SK-N-MC (cell line): ENCODE results near the gene TRPM2.

Experiments
- EZH2 ChIP-seq: fragments of 200-600 bp; sonication (generic); IDR thresholded peaks from one replicate; pipeline ENCODE4 v1.6.1; 2017; ENCODE audit warnings: antibody characterized with exemption
- FOXP2 ChIP-seq: optimal IDR thresholded peaks from 2 replicates; pipeline ENCODE3; 2011; ENCODE audit warnings: mild to moderate bottlenecking, moderate library complexity; ENCODE audit not compliant: insufficient read depth; ENCODE audit errors: extremely low read length, control extremely low read depth
- POLR2AphosphoS5 ChIP-seq: IDR thresholded peaks from 2 replicates; pipeline ENCODE4 v1.6.1; 2012; ENCODE audit warnings: mild to moderate bottlenecking, low read depth, low read length, borderline replicate concordance

- no peak for TF ChIP-seq EZH2
- no peak for TF ChIP-seq POLR2AphosphoS5
- no peak for TF ChIP-seq FOXP2
Observed at GRCh38 chr21:44376606-44377005, 23.2 kb downstream of the TRPM2 start.
